Measurements from ENCODE around the gene ITGA11. TPM values are rescaled to one million over a fixed set of nuclear protein-coding genes. Genes with fewer than 3 reads are reported as not detected.

ITGA11 gene
- total and polyA plus RNA-seq, 2 of the 4 experiments (the other 2 are of a cell fraction): 4.1 to 6.6 TPM

DNA sequence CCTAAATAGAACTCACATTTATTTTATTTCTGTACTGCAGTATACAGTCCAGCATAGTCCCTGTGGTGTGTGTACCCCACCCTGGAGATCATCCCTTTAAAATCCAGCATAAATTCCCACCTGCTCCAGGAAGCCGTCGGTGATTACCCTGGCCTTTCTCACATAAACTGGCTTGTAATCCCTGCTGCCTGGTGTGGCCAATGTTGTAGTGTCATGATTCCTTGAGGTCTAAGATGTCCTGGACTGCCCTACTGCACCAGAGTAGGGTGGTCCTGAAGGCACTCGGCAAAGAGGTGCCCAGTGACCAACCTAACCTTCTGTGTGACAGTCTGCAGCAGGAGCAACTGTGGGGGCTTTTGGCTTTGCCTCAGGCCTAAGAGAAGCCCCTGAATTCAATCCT lies 58.9 kb downstream of the ITGA11 start:
- Histone ChIP-seq H3K4me3 (ENCODE audit: insufficient read depth, low read depth, low read length) (no peak overlapping the region), H3K27me3 (ENCODE audit: control insufficient read depth, insufficient read depth, low read length) (no peaks in the 10 kb centered on the region), H3K56ac (ENCODE audit: extremely low read depth, insufficient read depth, low read length) (no peak overlapping the region), H4K5ac (ENCODE audit: low read depth, low read length) (no peak overlapping the region), H3K9me3 (ENCODE audit: control insufficient read depth, insufficient read depth, low read length) (no peaks in the 10 kb centered on the region), H2BK120ac (ENCODE audit: low read depth, low read length) (no peak overlapping the region), H2AK9ac (replicated peaks; ENCODE audit: low read depth, low read length, poor library complexity) (no peak overlapping the region), H3K23ac (ENCODE audit: low read depth, low read length) (no peak overlapping the region), H2AK5ac (ENCODE audit: low read depth, low read length) (no peak overlapping the region), H2BK5ac (ENCODE audit: low read depth, low read length, poor library complexity, severe bottlenecking) (no peak overlapping the region), H3K36me3 (ENCODE audit: control insufficient read depth, insufficient read depth, low read length) (peaks cover 3% of the 10 kb centered on the region; the same call in 1 of the 2 replicates), H2AFZ (replicated peaks; ENCODE audit: low read length, poor library complexity) (no peak overlapping the region), H4K91ac (ENCODE audit: insufficient read depth, low read depth, low read length) (no peak overlapping the region), H2BK20ac (ENCODE audit: low read depth, low read length) (no peak overlapping the region), H3K18ac (ENCODE audit: low read depth, low read length) (no peak overlapping the region), H3K4ac (ENCODE audit: low read depth, low read length) (no peak overlapping the region), H3K14ac (replicated peaks; ENCODE audit: low read depth, low read length) (peak overlapping the region; percentile 47; the same call in 1 of the 2 replicates), H3K79me1 (ENCODE audit: low read depth in 1 of 2, low read length in 2 of 2) (no peaks in the 10 kb centered on the region), H3K9ac (ENCODE audit: low read depth, low read length) (no peak overlapping the region), H2BK15ac (ENCODE audit: low read depth, low read length) (no peak overlapping the region), H3K27ac (ENCODE audit: insufficient read depth, low read length) (no peak overlapping the region), H3K4me1 (ENCODE audit: control insufficient read depth, insufficient read depth, low read length) (peaks cover 9% of the 10 kb centered on the region), H4K20me1 (ENCODE audit: insufficient read depth, low read length) (no peaks in the 10 kb centered on the region), H4K8ac (ENCODE audit: low read depth in 2 of 2, low read length in 2 of 2) (no peak overlapping the region), H3K9me1 (ENCODE audit: insufficient read depth, low read length) (peaks cover 13% of the 10 kb centered on the region), H3K4me2 (ENCODE audit: low read depth, low read length) (no peak overlapping the region)
- DNase-seq: no peak
- no CpG with 5 or more reads among the region's 3 CpGs for WGBS, 2 experiments (ENCODE audit: extremely low coverage in 2 of 2, insufficient read length in 1 of 2)
- TF ChIP-seq SMC3 (IDR thresholded peaks at IDR 0.05; ENCODE audit: low read depth, low read length) (no peak), MAZ (IDR thresholded peaks at IDR 0.05; ENCODE audit: borderline replicate concordance, low read depth, low read length) (no peak), BHLHE40 (IDR thresholded peaks at IDR 0.05; ENCODE audit: low read depth, low read length) (no peak), CHD1 (IDR thresholded peaks at IDR 0.05; ENCODE audit: low read depth, low read length) (no peak), MAFK (IDR thresholded peaks at IDR 0.05; ENCODE audit: low read depth, low read length) (no peak), MXI1 (IDR thresholded peaks at IDR 0.05; ENCODE audit: borderline replicate concordance, low read depth, low read length) (no peak), POLR2A (IDR thresholded peaks at IDR 0.05; ENCODE audit: low read depth, low read length) (no peak), CEBPB (IDR thresholded peaks at IDR 0.05; ENCODE audit: low read depth, low read length) (no peak), RAD21 (IDR thresholded peaks at IDR 0.05; ENCODE audit: low read length) (no peak), RFX5 (IDR thresholded peaks at IDR 0.05; ENCODE audit: low read depth, low read length) (no peak), FOS (IDR thresholded peaks at IDR 0.05; ENCODE audit: low read depth, low read length) (no peak)
- TF ChIP-seq, protein P1, sequence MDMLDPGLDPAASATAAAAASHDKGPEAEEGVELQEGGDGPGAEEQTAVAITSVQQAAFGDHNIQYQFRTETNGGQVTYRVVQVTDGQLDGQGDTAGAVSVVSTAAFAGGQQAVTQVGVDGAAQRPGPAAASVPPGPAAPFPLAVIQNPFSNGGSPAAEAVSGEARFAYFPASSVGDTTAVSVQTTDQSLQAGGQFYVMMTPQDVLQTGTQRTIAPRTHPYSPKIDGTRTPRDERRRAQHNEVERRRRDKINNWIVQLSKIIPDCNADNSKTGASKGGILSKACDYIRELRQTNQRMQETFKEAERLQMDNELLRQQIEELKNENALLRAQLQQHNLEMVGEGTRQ (IDR thresholded peaks at IDR 0.05; ENCODE audit: low read depth, low read length): no peak
- TF ChIP-seq, protein P2, sequence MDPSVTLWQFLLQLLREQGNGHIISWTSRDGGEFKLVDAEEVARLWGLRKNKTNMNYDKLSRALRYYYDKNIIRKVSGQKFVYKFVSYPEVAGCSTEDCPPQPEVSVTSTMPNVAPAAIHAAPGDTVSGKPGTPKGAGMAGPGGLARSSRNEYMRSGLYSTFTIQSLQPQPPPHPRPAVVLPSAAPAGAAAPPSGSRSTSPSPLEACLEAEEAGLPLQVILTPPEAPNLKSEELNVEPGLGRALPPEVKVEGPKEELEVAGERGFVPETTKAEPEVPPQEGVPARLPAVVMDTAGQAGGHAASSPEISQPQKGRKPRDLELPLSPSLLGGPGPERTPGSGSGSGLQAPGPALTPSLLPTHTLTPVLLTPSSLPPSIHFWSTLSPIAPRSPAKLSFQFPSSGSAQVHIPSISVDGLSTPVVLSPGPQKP (IDR thresholded peaks at IDR 0.05; ENCODE audit: borderline replicate concordance, low read depth, low read length): no peak
- TF ChIP-seq, protein P3, sequence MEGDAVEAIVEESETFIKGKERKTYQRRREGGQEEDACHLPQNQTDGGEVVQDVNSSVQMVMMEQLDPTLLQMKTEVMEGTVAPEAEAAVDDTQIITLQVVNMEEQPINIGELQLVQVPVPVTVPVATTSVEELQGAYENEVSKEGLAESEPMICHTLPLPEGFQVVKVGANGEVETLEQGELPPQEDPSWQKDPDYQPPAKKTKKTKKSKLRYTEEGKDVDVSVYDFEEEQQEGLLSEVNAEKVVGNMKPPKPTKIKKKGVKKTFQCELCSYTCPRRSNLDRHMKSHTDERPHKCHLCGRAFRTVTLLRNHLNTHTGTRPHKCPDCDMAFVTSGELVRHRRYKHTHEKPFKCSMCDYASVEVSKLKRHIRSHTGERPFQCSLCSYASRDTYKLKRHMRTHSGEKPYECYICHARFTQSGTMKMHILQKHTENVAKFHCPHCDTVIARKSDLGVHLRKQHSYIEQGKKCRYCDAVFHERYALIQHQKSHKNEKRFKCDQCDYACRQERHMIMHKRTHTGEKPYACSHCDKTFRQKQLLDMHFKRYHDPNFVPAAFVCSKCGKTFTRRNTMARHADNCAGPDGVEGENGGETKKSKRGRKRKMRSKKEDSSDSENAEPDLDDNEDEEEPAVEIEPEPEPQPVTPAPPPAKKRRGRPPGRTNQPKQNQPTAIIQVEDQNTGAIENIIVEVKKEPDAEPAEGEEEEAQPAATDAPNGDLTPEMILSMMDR (conservative IDR thresholded peaks at IDR 0.05; ENCODE audit: low read depth, low read length): no peak
- BruUV-seq (replicated peaks): no TSS peak
- intact Hi-C loops (cut with micrococcal nuclease) (no loop called here), in situ Hi-C loops (cut with MboI; ENCODE audit: low sequenced_read_pairs) (no loop called here), dilution Hi-C loops (cut with HindIII; ENCODE audit: low sequenced_read_pairs, unreplicated experiment) (no loop called here)
- CTCF ChIA-PET: no interaction called here
- ATAC-seq (ENCODE audit: low read depth): no peak
- POLR2A ChIA-PET (ENCODE audit: unreplicated experiment): no interaction called here

Data from IMR-90 (cell line).